ENCODE measurements around the gene PKDREJ.
"Not testable (repeated sequence)": the region's sequence is repeated elsewhere in the genome, so short reads cannot be mapped to it uniquely, and the experiment has no call there.

Gene PKDREJ

GRCh38 chr22:46263216-46263590, at the start of gene PKDREJ:
TSS of gene PKDREJ (minus strand) at chr22:46263343. CDS start at chr22:46263322, 21 bp downstream.
- H3K9me3 Mint-ChIP-seq = peaks cover 7% of the 10 kb centered on the region
- peaks cover 5% of the 10 kb centered on the region for H3K36me3 Mint-ChIP-seq (ENCODE audit: low read depth)
- peaks cover 13% of the 10 kb centered on the region for H3K4me1 Mint-ChIP-seq (ENCODE audit: low read depth)
- H3K27ac Mint-ChIP-seq = no peak within 1 kb of the TSS
- no peak within 1 kb of the TSS for H3K4me3 Mint-ChIP-seq
- no peak for DNase-seq
- peaks cover 85% of the 10 kb centered on the region for H3K27me3 Mint-ChIP-seq

GRCh38 chr22:46312848-46313247, 49.7 kb upstream of the PKDREJ start:
- not testable (repeated sequence) for H3K27ac Mint-ChIP-seq; H3K27me3 Mint-ChIP-seq; H3K9me3 Mint-ChIP-seq; H3K4me3 Mint-ChIP-seq; H3K4me1 Mint-ChIP-seq (ENCODE audit: low read depth); DNase-seq
- H3K36me3 Mint-ChIP-seq (ENCODE audit: low read depth) = peaks cover 58% of the 10 kb centered on the region

- Mint-ChIP-seq H3K4me3 (no peak overlapping the region), H3K9me3 (no peaks in the 10 kb centered on the region), H3K4me1 (ENCODE audit: low read depth) (peaks cover 3% of the 10 kb centered on the region), H3K27me3 (no peaks in the 10 kb centered on the region), H3K36me3 (ENCODE audit: low read depth) (peaks cover 51% of the 10 kb centered on the region), H3K27ac (no peak overlapping the region)
- no peak for DNase-seq
These were observed 48.9 kb upstream of the PKDREJ start for GRCh38 chr22:46312056-46312455.

- no peaks in the 10 kb centered on the region for H3K27me3 Mint-ChIP-seq
- peaks cover 37% of the 10 kb centered on the region for H3K36me3 Mint-ChIP-seq (ENCODE audit: low read depth)
- peaks cover 7% of the 10 kb centered on the region for H3K4me1 Mint-ChIP-seq (ENCODE audit: low read depth)
- no peak for DNase-seq
- H3K27ac Mint-ChIP-seq = no peak overlapping the region
- H3K9me3 Mint-ChIP-seq = no peaks in the 10 kb centered on the region
- no peak overlapping the region for H3K4me3 Mint-ChIP-seq
These were observed 46.5 kb upstream of the PKDREJ start for GRCh38 chr22:46309526-46310085.

- Mint-ChIP-seq H3K27ac (no peak overlapping the region), H3K36me3 (ENCODE audit: low read depth) (peaks cover 34% of the 10 kb centered on the region), H3K27me3 (no peaks in the 10 kb centered on the region), H3K4me3 (no peak overlapping the region), H3K9me3 (no peaks in the 10 kb centered on the region), H3K4me1 (ENCODE audit: low read depth) (peaks cover 7% of the 10 kb centered on the region)
- no peak for DNase-seq
These were observed 45.3 kb upstream of the PKDREJ start for GRCh38 chr22:46308283-46308988.

GRCh38 chr22:46303347-46303965, 40.3 kb upstream of the PKDREJ start:
- Mint-ChIP-seq H3K27ac (no peak overlapping the region), H3K9me3 (no peaks in the 10 kb centered on the region), H3K4me3 (no peak overlapping the region), H3K4me1 (ENCODE audit: low read depth) (peaks cover 8% of the 10 kb centered on the region), H3K27me3 (peaks cover 5% of the 10 kb centered on the region), H3K36me3 (ENCODE audit: low read depth) (peaks cover 40% of the 10 kb centered on the region)
- DNase-seq = no peak

- Mint-ChIP-seq H3K4me3 (no peak overlapping the region), H3K4me1 (ENCODE audit: low read depth) (peaks cover 17% of the 10 kb centered on the region), H3K36me3 (ENCODE audit: low read depth) (peaks cover 49% of the 10 kb centered on the region), H3K9me3 (no peaks in the 10 kb centered on the region), H3K27me3 (peaks cover 9% of the 10 kb centered on the region), H3K27ac (no peak overlapping the region)
- DNase-seq = no peak
These were observed 37.3 kb upstream of the PKDREJ start for GRCh38 chr22:46300491-46300890.

- Mint-ChIP-seq H3K27me3 (peaks cover 9% of the 10 kb centered on the region), H3K4me1 (ENCODE audit: low read depth) (peaks cover 20% of the 10 kb centered on the region), H3K36me3 (ENCODE audit: low read depth) (peaks cover 47% of the 10 kb centered on the region), H3K4me3 (no peak overlapping the region), H3K27ac (no peak overlapping the region), H3K9me3 (no peaks in the 10 kb centered on the region)
- DNase-seq = no peak
These were observed 36.0 kb upstream of the PKDREJ start for GRCh38 chr22:46299101-46299500.

GRCh38 chr22:46297151-46297812, 34.1 kb upstream of the PKDREJ start:
- H3K36me3 Mint-ChIP-seq (ENCODE audit: low read depth) = peaks cover 53% of the 10 kb centered on the region
- H3K27ac Mint-ChIP-seq = peak overlapping the region; percentile 71
- peak overlapping the region; percentile 91 for H3K4me3 Mint-ChIP-seq
- peaks cover 27% of the 10 kb centered on the region for H3K4me1 Mint-ChIP-seq (ENCODE audit: low read depth)
- H3K9me3 Mint-ChIP-seq = peaks cover 2% of the 10 kb centered on the region
- H3K27me3 Mint-ChIP-seq = peaks cover 9% of the 10 kb centered on the region
- no peak for DNase-seq

GRCh38 chr22:46296257-46297150, 33.4 kb upstream of the PKDREJ start, which contains the start of gene GTSE1:
TSS of gene GTSE1 (plus strand) at chr22:46296870. CDS start at chr22:46297401, 531 bp downstream.
- Mint-ChIP-seq H3K27me3 (peaks cover 9% of the 10 kb centered on the region), H3K27ac (peak within 1 kb of the TSS; percentile 98), H3K36me3 (ENCODE audit: low read depth) (peaks cover 56% of the 10 kb centered on the region), H3K9me3 (peaks cover 4% of the 10 kb centered on the region), H3K4me3 (peak within 1 kb of the TSS; percentile 91), H3K4me1 (ENCODE audit: low read depth) (peaks cover 27% of the 10 kb centered on the region)
- peak; percentile 95 for DNase-seq

- H3K4me1 Mint-ChIP-seq (ENCODE audit: low read depth) = peaks cover 27% of the 10 kb centered on the region
- DNase-seq = no peak
- H3K4me3 Mint-ChIP-seq = peak overlapping the region; percentile 91
- H3K27ac Mint-ChIP-seq = peak overlapping the region; percentile 98
- peaks cover 47% of the 10 kb centered on the region for H3K36me3 Mint-ChIP-seq (ENCODE audit: low read depth)
- peaks cover 4% of the 10 kb centered on the region for H3K9me3 Mint-ChIP-seq
- H3K27me3 Mint-ChIP-seq = peaks cover 9% of the 10 kb centered on the region
These were observed 32.3 kb upstream of the PKDREJ start for GRCh38 chr22:46295277-46295971.

- Mint-ChIP-seq H3K4me1 (ENCODE audit: low read depth) (peaks cover 27% of the 10 kb centered on the region), H3K27ac (no peak overlapping the region), H3K4me3 (peak overlapping the region; percentile 91), H3K9me3 (peaks cover 4% of the 10 kb centered on the region), H3K36me3 (ENCODE audit: low read depth) (peaks cover 42% of the 10 kb centered on the region), H3K27me3 (peaks cover 9% of the 10 kb centered on the region)
- DNase-seq = no peak
These were observed 31.6 kb upstream of the PKDREJ start for GRCh38 chr22:46294784-46295183.

GRCh38 chr22:46293577-46294260, 30.6 kb upstream of the PKDREJ start:
- Mint-ChIP-seq H3K36me3 (ENCODE audit: low read depth) (peaks cover 32% of the 10 kb centered on the region), H3K27me3 (peaks cover 6% of the 10 kb centered on the region), H3K9me3 (peaks cover 4% of the 10 kb centered on the region), H3K4me1 (ENCODE audit: low read depth) (peaks cover 27% of the 10 kb centered on the region), H3K4me3 (no peak overlapping the region), H3K27ac (no peak overlapping the region)
- no peak for DNase-seq
